ENCODE measurements around the gene HMOX1. TPM values are rescaled to one million over a fixed set of nuclear protein-coding genes. Genes with fewer than 3 reads are reported as not detected.

The HMOX1 gene, protein sequence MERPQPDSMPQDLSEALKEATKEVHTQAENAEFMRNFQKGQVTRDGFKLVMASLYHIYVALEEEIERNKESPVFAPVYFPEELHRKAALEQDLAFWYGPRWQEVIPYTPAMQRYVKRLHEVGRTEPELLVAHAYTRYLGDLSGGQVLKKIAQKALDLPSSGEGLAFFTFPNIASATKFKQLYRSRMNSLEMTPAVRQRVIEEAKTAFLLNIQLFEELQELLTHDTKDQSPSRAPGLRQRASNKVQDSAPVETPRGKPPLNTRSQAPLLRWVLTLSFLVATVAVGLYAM
- total RNA-seq (2016; rRNA removed; fragmentation: Illumina TruSeq; extraction: Trizol) (53.6 and 54.1 TPM in 2 replicates), polyA plus RNA-seq (2011; rRNA removed) (60.5 and 67.4 TPM in 2 replicates), polyA minus RNA-seq (2011; rRNA and poly(A)+ RNA removed; ENCODE audit: low replicate concordance) (12.4 and 47.0 TPM in 2 replicates), Bru-seq, nascent RNA (percentile 63 among the genes with signal in this experiment), BruChase-seq, experiment 1, labeled RNA remaining after a 6-hour chase (percentile 60 among the genes with signal in this experiment), BruChase-seq, experiment 2, labeled RNA remaining after a 2-hour chase (percentile 68 among the genes with signal in this experiment)
- 12.4 and 15.7 TPM in 2 replicates for total RNA-seq (2016; cell fraction: cytosol; rRNA removed; fragmentation: Illumina TruSeq; extraction: Trizol; ENCODE audit: low read depth)
- 43.9 and 54.4 TPM in 2 replicates for total RNA-seq (2016; cell fraction: insoluble cytoplasmic fraction; rRNA removed; fragmentation: Illumina TruSeq; extraction: Trizol)
- 23.2 and 25.0 TPM in 2 replicates for total RNA-seq (2016; cell fraction: membrane; rRNA removed; fragmentation: Illumina TruSeq; extraction: Trizol)
- total RNA-seq (2016; cell fraction: nucleus; rRNA removed; fragmentation: Illumina TruSeq; extraction: Trizol) = 22.0 and 26.2 TPM in 2 replicates
- 42.4 and 72.7 TPM in 2 replicates for polyA plus RNA-seq (2011; cell fraction: cytosol; rRNA removed)
- polyA plus RNA-seq (2011; cell fraction: nucleus; rRNA removed) = 28.4 and 28.9 TPM in 2 replicates
- 27.8 and 42.7 TPM in 2 replicates for polyA plus RNA-seq (2012)
- 12.3 and 13.2 TPM in 2 replicates for polyA plus RNA-seq (2016; cell fraction: cytosol; fragmentation: Illumina TruSeq; extraction: Trizol; ENCODE audit: low read depth)
- 58.0 and 69.8 TPM in 2 replicates for polyA plus RNA-seq (2016; cell fraction: insoluble cytoplasmic fraction; fragmentation: Illumina TruSeq; extraction: Trizol; ENCODE audit: low read depth)
- 18.6 and 20.3 TPM in 2 replicates for polyA plus RNA-seq (2016; cell fraction: membrane; fragmentation: Illumina TruSeq; extraction: Trizol; ENCODE audit: low read depth)
- 47.4 and 49.7 TPM in 2 replicates for polyA plus RNA-seq (2016; cell fraction: nucleus; fragmentation: Illumina TruSeq; extraction: Trizol; ENCODE audit: insufficient read depth, low read depth)
- polyA minus RNA-seq (2011; cell fraction: cytosol; rRNA and poly(A)+ RNA removed) = 23.6 and 31.0 TPM in 2 replicates
- polyA minus RNA-seq (2011; cell fraction: nucleus; rRNA and poly(A)+ RNA removed) = 8.1 and 10.9 TPM in 2 replicates
- long read RNA-seq, experiment 1, transcript HMOX1-201 (5 exons, 1,822 nt) = major isoform, 20 of 29 reads
- long read RNA-seq, experiment 1, partial matches to known transcripts = 9 of 29 reads
- long read RNA-seq, experiment 1, other reads (novel, unspliced or antisense) = 0 of 29 reads
- long read RNA-seq, experiment 2, transcript HMOX1-201 (5 exons, 1,822 nt) = major isoform, 47 of 64 reads
- long read RNA-seq, experiment 2, partial matches to known transcripts = 17 of 64 reads
- long read RNA-seq, experiment 2, other reads (novel, unspliced or antisense) = 0 of 64 reads

DNA sequence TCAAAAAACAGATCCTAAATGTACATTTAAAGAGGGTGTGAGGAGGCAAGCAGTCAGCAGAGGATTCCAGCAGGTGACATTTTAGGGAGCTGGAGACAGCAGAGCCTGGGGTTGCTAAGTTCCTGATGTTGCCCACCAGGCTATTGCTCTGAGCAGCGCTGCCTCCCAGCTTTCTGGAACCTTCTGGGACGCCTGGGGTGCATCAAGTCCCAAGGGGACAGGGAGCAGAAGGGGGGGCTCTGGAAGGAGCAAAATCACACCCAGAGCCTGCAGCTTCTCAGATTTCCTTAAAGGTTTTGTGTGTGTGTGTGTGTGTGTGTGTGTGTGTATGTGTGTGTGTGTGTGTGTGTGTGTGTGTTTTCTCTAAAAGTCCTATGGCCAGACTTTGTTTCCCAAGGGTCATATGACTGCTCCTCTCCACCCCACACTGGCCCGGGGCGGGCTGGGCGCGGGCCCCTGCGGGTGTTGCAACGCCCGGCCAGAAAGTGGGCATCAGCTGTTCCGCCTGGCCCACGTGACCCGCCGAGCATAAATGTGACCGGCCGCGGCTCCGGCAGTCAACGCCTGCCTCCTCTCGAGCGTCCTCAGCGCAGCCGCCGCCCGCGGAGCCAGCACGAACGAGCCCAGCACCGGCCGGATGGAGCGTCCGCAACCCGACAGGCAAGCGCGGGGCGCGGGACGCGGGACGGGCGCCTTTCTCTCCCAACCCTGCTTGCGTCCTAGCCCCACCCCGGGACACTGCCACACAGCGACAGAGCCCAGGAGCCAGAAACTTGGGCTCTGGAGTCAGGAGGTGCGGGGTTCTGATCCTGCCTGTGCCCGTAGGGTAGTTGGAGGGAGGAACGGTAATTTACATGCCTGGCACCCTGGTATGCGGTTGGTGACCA is at the start of gene HMOX1:
Gene HMOX1 (plus strand): TSS at position 560 of the 887 bp plus-strand sequence. CDS start 78 bp downstream, at position 638.
- Histone ChIP-seq H3K9ac (ENCODE audit: insufficient read depth, low read depth, low read length) (peak within 1 kb of the TSS; percentile 70), H4K20me1 (ENCODE audit: insufficient read depth, low read length) (peaks cover 4% of the 10 kb centered on the region; the same call in 1 of the 2 replicates), H3K9me3 (ENCODE audit: low read length) (no peaks in the 10 kb centered on the region), H3K79me2 (ENCODE audit: insufficient read depth, low read length) (peaks cover 22% of the 10 kb centered on the region), H3K4me1 (ENCODE audit: insufficient read depth, low read length) (peaks cover 87% of the 10 kb centered on the region), H3K4me2 (ENCODE audit: low read depth, low read length) (peak within 1 kb of the TSS; percentile 95), H3K27ac (ENCODE audit: extremely low read length, insufficient read depth, low read length) (peak within 1 kb of the TSS; percentile 76), H2AFZ (ENCODE audit: low read length) (no peak within 1 kb of the TSS), H3K27me3 (ENCODE audit: control insufficient read depth in 1 of 2, insufficient read depth in 2 of 2, low read length in 2 of 2) (no peaks in the 10 kb centered on the region; a peak in 1 of 5 replicates), H3K36me3 (replicated peaks in 1 of 2; ENCODE audit: control insufficient read depth in 1 of 2, insufficient read depth in 2 of 2, low read length in 2 of 2) (peaks cover 1 to 8% of the 10 kb centered on the region in 2 experiments; a peak in 4 of 5 replicates), H3K4me3 (replicated peaks in 1 of 3; ENCODE audit: insufficient read depth in 1 of 3, low read depth in 2 of 3, low read length in 3 of 3) (peak within 1 kb of the TSS; percentile 61 to 92 (median 81))
- 1% methylated on average over 17 of the region's 47 CpGs for WGBS (ENCODE audit: low lambda C conversion rate)
- DNase-seq (ENCODE audit: low spot score) = peak; percentile 73
- BruUV-seq (replicated peaks) = no TSS peak
- peak; percentile 8 for FAIRE-seq
- in situ Hi-C loops (cut with HindIII; ENCODE audit: extremely low pct_ligation_motif_present, low pct_unique_long_range_greater_than_20kb) = no loop called here
- intact Hi-C loops (cut with micrococcal nuclease; ENCODE audit: unreplicated experiment) = loop anchor here (1.0 to 2.0 kb wide), 2 partner anchors 16 to 30 kb away; no protein-coding TSS in a partner anchor
- peak; percentile 83 for ATAC-seq
- CTCF ChIA-PET (ENCODE audit: low intra/inter-chr PET ratio, low total read pairs) = interaction anchor here (1.7 kb wide), 1 partner anchor 30 kb away, joined by 5 read pairs; no protein-coding TSS in a partner anchor
- POLR2A ChIA-PET = interaction anchor here (2.0 kb wide), 1 partner anchor 16 kb away, joined by 11 read pairs; no protein-coding TSS in a partner anchor
- TF ChIP-seq SYNCRIP (IDR thresholded peaks at IDR 0.05; ENCODE audit: insufficient read depth, low read depth, low read length) (no peak), SP5 (CRISPR knock-in tag; IDR thresholded peaks at IDR 0.05; ENCODE audit: borderline replicate concordance, low read depth) (peak; percentile 49; the same call in 1 of the 2 replicates), PRPF4 (IDR thresholded peaks at IDR 0.05; ENCODE audit: low read depth, low read length, poor library complexity, severe bottlenecking) (no peak), POLR2AphosphoS2 (IDR thresholded peaks at IDR 0.05; ENCODE audit: low read depth, low read length) (no peak), MEIS2 (CRISPR knock-in tag; IDR thresholded peaks at IDR 0.05) (no peak; the same call in 1 of the 2 replicates), MIXL1 (CRISPR knock-in tag; IDR thresholded peaks at IDR 0.05) (0 out of 2 replicates have a peak, but pooled peaks have one; percentile 32), ZBTB3 (CRISPR knock-in tag; IDR thresholded peaks at IDR 0.05; ENCODE audit: borderline replicate concordance, low read depth) (peak; percentile 69; the same call in 1 of the 2 replicates), ZNF567 (CRISPR knock-in tag; IDR thresholded peaks at IDR 0.05; ENCODE audit: borderline replicate concordance) (0 out of 2 replicates have a peak, but pooled peaks have one; percentile 25), ARHGAP35 (CRISPR knock-in tag; IDR thresholded peaks at IDR 0.05; ENCODE audit: borderline replicate concordance) (0 out of 2 replicates have a peak, but pooled peaks have one; percentile 32), SOX5 (CRISPR knock-in tag; IDR thresholded peaks at IDR 0.05; ENCODE audit: borderline replicate concordance) (peak; percentile 50; the same call in 1 of the 2 replicates), SCMH1 (CRISPR knock-in tag; IDR thresholded peaks at IDR 0.05; ENCODE audit: borderline replicate concordance) (no peak), MXD4 (CRISPR knock-in tag; IDR thresholded peaks at IDR 0.05) (peak; percentile 78; the same call in 1 of the 2 replicates), ZNF337 (CRISPR knock-in tag; IDR thresholded peaks at IDR 0.05; ENCODE audit: borderline replicate concordance, low read depth) (peak; percentile 66; the same call in 1 of the 2 replicates)
